ENCODE data around the gene FAM161B.
"Not testable (repeated sequence)": the region's sequence is repeated elsewhere in the genome, so short reads cannot be mapped to it uniquely, and the experiment has no call there.

FAM161B gene

GRCh38 chr14:73995977-73996378 is 46.1 kb upstream of the FAM161B start:
- DNase-seq (ENCODE audit: extremely low spot score), result no peak
- TF ChIP-seq CTCF (IDR thresholded peaks at IDR 0.05; ENCODE audit: control extremely low read depth, extremely low read depth, low read depth, missing control alignments), result no peak
- ChIA-PET CTCF (interaction anchor here (1.7 to 2.5 kb wide), 2 partner anchors 11 to 15 kb away, joined by 4 to 8 read pairs; no protein-coding TSS in a partner anchor), POLR2A (no interaction called here)

- DNase-seq (ENCODE audit: extremely low spot score); CTCF ChIA-PET; POLR2A ChIA-PET: not testable (repeated sequence)
These were observed 45.0 kb upstream of the FAM161B start for GRCh38 chr14:73994926-73995325.

- ChIA-PET CTCF (no interaction called here), POLR2A (no interaction called here)
- no peak for DNase-seq (ENCODE audit: extremely low spot score)
- no peak for TF ChIP-seq CTCF (IDR thresholded peaks at IDR 0.05; ENCODE audit: control extremely low read depth, extremely low read depth, low read depth, missing control alignments)
These were observed 41.2 kb upstream of the FAM161B start for GRCh38 chr14:73991092-73991491.

- CTCF ChIA-PET; POLR2A ChIA-PET; DNase-seq (ENCODE audit: extremely low spot score): not testable (repeated sequence)
These were observed 38.8 kb upstream of the FAM161B start for GRCh38 chr14:73988656-73989055.

- POLR2A ChIA-PET, result no interaction called here
- no peak for DNase-seq (ENCODE audit: extremely low spot score)
- no peak for TF ChIP-seq CTCF (IDR thresholded peaks at IDR 0.05; ENCODE audit: control extremely low read depth, extremely low read depth, low read depth, missing control alignments)
- CTCF ChIA-PET, result no interaction called here
These were observed 38.2 kb upstream of the FAM161B start for GRCh38 chr14:73988065-73988464.

GRCh38 chr14:73977896-73978295 is 28.0 kb upstream of the FAM161B start:
- ChIA-PET POLR2A (no interaction called here), CTCF (interaction anchor here (1.0 to 1.2 kb wide), 2 partner anchors 25 to 31 kb away, joined by 3 read pairs; no protein-coding TSS in a partner anchor)
- DNase-seq (ENCODE audit: extremely low spot score), result no peak
- no peak for TF ChIP-seq CTCF (IDR thresholded peaks at IDR 0.05; ENCODE audit: control extremely low read depth, extremely low read depth, low read depth, missing control alignments)

- TF ChIP-seq CTCF (IDR thresholded peaks at IDR 0.05; ENCODE audit: control extremely low read depth, extremely low read depth, low read depth, missing control alignments), result no peak
- ChIA-PET POLR2A (no interaction called here), CTCF (no interaction called here)
- DNase-seq (ENCODE audit: extremely low spot score), result no peak
These were observed 26.2 kb upstream of the FAM161B start for GRCh38 chr14:73976125-73976524.

- no peak for TF ChIP-seq CTCF (IDR thresholded peaks at IDR 0.05; ENCODE audit: control extremely low read depth, extremely low read depth, low read depth, missing control alignments)
- POLR2A ChIA-PET, result no interaction called here
- DNase-seq (ENCODE audit: extremely low spot score), result no peak
- CTCF ChIA-PET, result interaction anchor here (0.7 to 1.4 kb wide), 3 partner anchors 13 to 184 kb away, joined by 3 read pairs; partner anchors contain the start of genes COQ6 and FAM161B
These were observed 23.6 kb upstream of the FAM161B start for GRCh38 chr14:73973497-73973896.
